CD14-positive monocyte (primary cell): ENCODE data around the gene EPG5. TPM values are rescaled to one million over a fixed set of nuclear protein-coding genes. Genes with fewer than 3 reads are reported as not detected.
A peak's percentile ranks its signal among the peaks of the same experiment; 100 is the strongest.

Source experiments
- DNase-seq, 3 donors: peaks; one replicate each; pipeline ENCODE4 v3.0.0-alpha.2; 2011 to 2022
- H2AFZ ChIP-seq: 2 replicates; pipeline ENCODE4 v1.6.0; 2012; ENCODE audit warnings: mild to moderate bottlenecking, low read depth, low read length, inconsistent platforms; ENCODE audit not compliant: insufficient read depth, poor library complexity, severe bottlenecking
- H3K27ac ChIP-seq, 2 donors: 1 replicate in 1 of 2; 2 replicates in 1 of 2; pipeline ENCODE4 v1.5.1; 2012 to 2013; ENCODE audit warnings: low read length in 2 of 2, control low read depth in 1 of 2, inconsistent platforms in 1 of 2, low read depth in 1 of 2, mild to moderate bottlenecking in 1 of 2
- H3K27me3 ChIP-seq, 2 donors: one replicate each; pipeline versions ENCODE4 v1.6.0 to v1.6.1; 2011 to 2013; ENCODE audit warnings: low read length in 2 of 2; ENCODE audit not compliant: control insufficient read depth in 2 of 2, insufficient read depth in 2 of 2
- H3K36me3 ChIP-seq, 2 donors: replicated peaks in 1 of 2; 1 replicate in 1 of 2; 2 replicates in 1 of 2; pipeline versions ENCODE4 v1.5.1 to v1.6.1; 2012 to 2013; ENCODE audit warnings: low read length in 2 of 2, control low read depth in 1 of 2, inconsistent platforms in 1 of 2, mild to moderate bottlenecking in 1 of 2; ENCODE audit not compliant: insufficient read depth in 2 of 2, control insufficient read depth in 1 of 2
- H3K4me1 ChIP-seq, 2 donors: 1 replicate in 1 of 2; 2 replicates in 1 of 2; pipeline versions ENCODE4 v1.5.1 to v1.6.1; 2012 to 2013; ENCODE audit warnings: low read length in 2 of 2, control low read depth in 1 of 2, inconsistent platforms in 1 of 2, mild to moderate bottlenecking in 1 of 2, moderate library complexity in 1 of 2; ENCODE audit not compliant: insufficient read depth in 2 of 2, control insufficient read depth in 1 of 2
- H3K4me2 ChIP-seq: replicated peaks from 2 replicates; pipeline ENCODE3; 2012; ENCODE audit warnings: low read length, moderate library complexity, mild to moderate bottlenecking; ENCODE audit not compliant: poor library complexity, severe bottlenecking; ENCODE audit errors: extremely low read depth
- H3K4me3 ChIP-seq, 3 experiments: fragments of 200-600 bp in 1 of 3; sonication (generic) in 1 of 3; replicated peaks in 1 of 3; 1 replicate in 2 of 3; 2 replicates in 1 of 3; pipeline ENCODE4 v1.5.1; 2011 to 2013; ENCODE audit warnings: low read length in 3 of 3, mild to moderate bottlenecking in 3 of 3, control low read depth in 2 of 3, low read depth in 2 of 3, inconsistent platforms in 1 of 3, moderate library complexity in 1 of 3
- H3K79me2 ChIP-seq: 2 replicates; pipeline ENCODE4 v1.6.0; 2012; ENCODE audit warnings: mild to moderate bottlenecking, control low read depth, inconsistent platforms, low read length, moderate library complexity; ENCODE audit not compliant: insufficient read depth
- H3K9ac ChIP-seq: 2 replicates; pipeline ENCODE4 v1.6.0; 2017; ENCODE audit warnings: low read length, mild to moderate bottlenecking; ENCODE audit not compliant: insufficient read depth, poor library complexity, severe bottlenecking
- H3K9me3 ChIP-seq, 2 donors: replicated peaks in 1 of 2; 1 replicate in 1 of 2; 2 replicates in 1 of 2; pipeline versions ENCODE4 v1.5.1 to v1.6.1; 2012 to 2013; ENCODE audit warnings: low read length in 2 of 2, control low read depth in 1 of 2; ENCODE audit not compliant: control insufficient read depth in 1 of 2, insufficient read depth in 1 of 2
- H4K20me1 ChIP-seq: 2 replicates; pipeline ENCODE4 v1.6.0; 2012; ENCODE audit warnings: mild to moderate bottlenecking, low read length, control low read depth, moderate library complexity; ENCODE audit not compliant: insufficient read depth
- H3K27ac Mint-ChIP-seq, 7 donors: one replicate each; pipeline ENCODE4 v1.8.0; 2020; ENCODE audit warnings: mild to moderate bottlenecking in 7 of 7, mixed read lengths in 7 of 7, moderate library complexity in 6 of 7, inconsistent platforms in 2 of 7
- H3K27me3 Mint-ChIP-seq, 3 donors: one replicate each; pipeline ENCODE4 v1.8.0; 2021 to 2022; ENCODE audit warnings: low read depth in 3 of 3, mild to moderate bottlenecking in 3 of 3, mixed read lengths in 3 of 3, moderate library complexity in 3 of 3, inconsistent platforms in 1 of 3
- H3K36me3 Mint-ChIP-seq, 2 donors: one replicate each; pipeline ENCODE4 v1.8.0; 2020; ENCODE audit warnings: mixed read lengths in 2 of 2, inconsistent platforms in 1 of 2, mild to moderate bottlenecking in 1 of 2
- H3K4me1 Mint-ChIP-seq: one replicate; pipeline ENCODE4 v1.8.0; 2020; ENCODE audit warnings: mild to moderate bottlenecking, mixed read lengths
- H3K4me3 Mint-ChIP-seq, 2 donors: one replicate each; pipeline ENCODE4 v1.8.0; 2020; ENCODE audit warnings: mild to moderate bottlenecking in 2 of 2, mixed read lengths in 2 of 2, moderate library complexity in 1 of 2
- H3K9me3 Mint-ChIP-seq, 7 donors: one replicate each; pipeline ENCODE4 v1.8.0; 2020 to 2022; ENCODE audit warnings: mixed read lengths in 7 of 7, mild to moderate bottlenecking in 6 of 7, moderate library complexity in 6 of 7, inconsistent platforms in 2 of 7
- WGBS: methylation state at CpG from one replicate; pipeline ENCODE4 v1.1.5; 2013; ENCODE audit warnings: missing lambda C conversion rate; ENCODE audit not compliant: insufficient coverage; 5-methylcytosine and 5-hydroxymethylcytosine counted together
- intact Hi-C, 2 donors: fragments of 100-400 bp; cut with micrococcal nuclease; formaldehyde crosslinking; loops; one replicate each; pipeline versions ENCODE4 v1.15.0 to v1.15.1; 2023
- polyA plus RNA-seq, 3 donors: library from polyadenylated mRNA; depleted of rRNA in 1 of 3; unstranded in 2 of 3; stranded (reverse) in 1 of 3; fragments of 300-500 nt in 2 of 3; fragments of >200 nt in 1 of 3; fragmentation: Illumina TruSeq in 2 of 3; gene quantifications; 1 replicate in 2 of 3; 2 replicates in 1 of 3; pipeline ENCODE4 v1.2.3, GENCODE V29; 2012 to 2021
- TF ChIP-seq, protein P1 (sequence below): fragments of 200-600 bp; IDR thresholded peaks from one replicate; pipeline ENCODE4 v1.8.0; 2022; ENCODE audit warnings: antibody characterized with exemption, mild to moderate bottlenecking

The EPG5 gene
- polyA plus RNA-seq, 3 donors: 1.3 to 15.9 (median 1.4) TPM

DNA sequence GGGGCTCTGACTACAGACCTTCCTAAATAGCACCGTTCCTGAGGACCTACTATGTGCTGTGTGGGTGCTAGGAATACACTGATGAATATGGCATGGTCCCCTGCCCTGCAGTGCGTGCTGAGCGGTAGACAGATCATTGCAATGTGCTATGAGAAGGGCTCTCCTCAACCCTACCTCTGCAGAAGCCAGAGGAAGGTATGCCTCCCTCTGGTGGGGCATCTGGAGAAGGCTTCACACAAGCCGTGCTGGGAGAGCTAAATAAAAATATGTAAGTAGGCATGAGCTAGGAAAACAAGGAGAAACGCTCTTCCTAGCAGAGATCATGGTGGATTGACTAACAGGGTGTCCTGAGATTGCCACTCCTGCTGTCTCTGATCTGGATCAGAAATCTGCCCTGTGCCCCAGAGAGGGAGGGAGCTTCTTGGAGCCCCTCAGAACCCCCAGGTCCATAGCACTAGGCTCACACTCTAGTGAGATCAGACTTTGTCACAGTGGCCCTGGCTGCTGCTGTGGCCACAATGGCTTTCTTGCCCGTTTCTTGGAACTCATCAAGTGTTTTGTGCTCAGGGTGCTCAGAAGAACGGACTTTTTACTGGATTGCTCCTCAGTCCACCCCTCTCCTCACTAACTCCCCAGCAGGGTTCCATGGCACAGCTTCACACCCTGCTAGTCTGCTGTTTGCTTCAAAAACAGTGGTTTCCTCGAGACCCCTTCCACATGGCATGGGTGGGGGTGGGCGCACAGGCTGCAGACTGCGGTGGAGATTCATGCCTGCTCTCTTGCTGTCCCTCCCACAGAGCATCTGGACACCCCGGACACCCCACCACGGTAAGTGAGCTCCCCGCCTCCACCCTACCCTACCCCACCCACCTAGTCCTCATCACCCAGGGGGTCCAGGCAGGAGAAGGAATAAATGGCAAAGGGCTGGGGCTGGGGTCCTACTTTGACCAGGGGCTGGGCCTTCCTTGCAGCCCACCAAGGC lies 127.4 kb downstream of the EPG5 start:
- H3K4me2 ChIP-seq: no peak overlapping the region
- TF ChIP-seq, protein P1, sequence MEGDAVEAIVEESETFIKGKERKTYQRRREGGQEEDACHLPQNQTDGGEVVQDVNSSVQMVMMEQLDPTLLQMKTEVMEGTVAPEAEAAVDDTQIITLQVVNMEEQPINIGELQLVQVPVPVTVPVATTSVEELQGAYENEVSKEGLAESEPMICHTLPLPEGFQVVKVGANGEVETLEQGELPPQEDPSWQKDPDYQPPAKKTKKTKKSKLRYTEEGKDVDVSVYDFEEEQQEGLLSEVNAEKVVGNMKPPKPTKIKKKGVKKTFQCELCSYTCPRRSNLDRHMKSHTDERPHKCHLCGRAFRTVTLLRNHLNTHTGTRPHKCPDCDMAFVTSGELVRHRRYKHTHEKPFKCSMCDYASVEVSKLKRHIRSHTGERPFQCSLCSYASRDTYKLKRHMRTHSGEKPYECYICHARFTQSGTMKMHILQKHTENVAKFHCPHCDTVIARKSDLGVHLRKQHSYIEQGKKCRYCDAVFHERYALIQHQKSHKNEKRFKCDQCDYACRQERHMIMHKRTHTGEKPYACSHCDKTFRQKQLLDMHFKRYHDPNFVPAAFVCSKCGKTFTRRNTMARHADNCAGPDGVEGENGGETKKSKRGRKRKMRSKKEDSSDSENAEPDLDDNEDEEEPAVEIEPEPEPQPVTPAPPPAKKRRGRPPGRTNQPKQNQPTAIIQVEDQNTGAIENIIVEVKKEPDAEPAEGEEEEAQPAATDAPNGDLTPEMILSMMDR: peak; percentile 55
- Mint-ChIP-seq H3K27me3 (peaks cover 17 to 35% (median 22%) of the 10 kb centered on the region in 3 donors), H3K4me1 (peaks cover 31% of the 10 kb centered on the region), H3K36me3 (peaks cover 12 to 16% of the 10 kb centered on the region in 2 donors), H3K9me3 (peaks cover 0 to 4% (median 0%) of the 10 kb centered on the region in 7 donors), H3K27ac (no peak overlapping the region), H3K4me3 (peak overlapping the region; percentile 47 to 73)
- no peaks in the 10 kb centered on the region for H4K20me1 ChIP-seq
- H2AFZ ChIP-seq: no peak overlapping the region
- 63% methylated on average over 5 of the region's 13 CpGs for WGBS
- no peak overlapping the region for H3K27ac ChIP-seq
- no peaks in the 10 kb centered on the region for H3K79me2 ChIP-seq
- no peak overlapping the region for H3K9ac ChIP-seq
- H3K9me3 ChIP-seq: no peaks in the 10 kb centered on the region
- H3K36me3 ChIP-seq: no peaks in the 10 kb centered on the region
- H3K4me1 ChIP-seq: peaks cover 18 to 40% of the 10 kb centered on the region in 2 donors
- DNase-seq: peak in 2 of 3 donors; percentile 34 to 38
- no peak overlapping the region for H3K4me3 ChIP-seq
- intact Hi-C loops: loop anchor here (5.0 to 10.0 kb wide), 5 partner anchors 62 to 175 kb away; partner anchors contain the start of gene SLC14A1 (in 1 of the 2)
- H3K27me3 ChIP-seq: peaks cover 13 to 22% of the 10 kb centered on the region in 2 donors

DNA sequence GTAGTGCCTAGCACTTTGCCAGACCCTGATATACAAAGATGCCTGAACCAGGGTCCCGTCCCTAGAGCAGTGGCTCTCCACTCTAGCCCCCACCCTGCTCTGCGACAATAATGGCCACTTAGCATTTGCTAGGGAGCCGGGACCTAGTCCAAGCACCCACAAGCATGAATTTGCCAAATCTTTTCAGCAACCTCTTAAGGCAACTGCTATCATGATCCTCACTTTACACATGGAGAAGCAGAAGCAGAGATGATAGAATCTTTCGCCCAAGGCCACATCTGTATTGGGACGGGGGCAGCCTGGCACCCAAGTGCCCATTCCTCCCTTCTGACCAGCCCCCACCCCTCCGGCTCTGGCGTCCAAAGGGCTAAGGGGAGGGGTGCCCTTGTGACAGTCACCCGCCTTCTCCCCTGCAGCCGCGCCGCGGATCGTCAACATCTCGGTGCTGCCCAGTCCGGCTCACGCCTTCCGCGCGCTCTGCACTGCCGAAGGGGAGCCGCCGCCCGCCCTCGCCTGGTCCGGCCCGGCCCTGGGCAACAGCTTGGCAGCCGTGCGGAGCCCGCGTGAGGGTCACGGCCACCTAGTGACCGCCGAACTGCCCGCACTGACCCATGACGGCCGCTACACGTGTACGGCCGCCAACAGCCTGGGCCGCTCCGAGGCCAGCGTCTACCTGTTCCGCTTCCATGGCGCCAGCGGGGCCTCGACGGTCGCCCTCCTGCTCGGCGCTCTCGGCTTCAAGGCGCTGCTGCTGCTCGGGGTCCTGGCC lies 128.6 kb downstream of the EPG5 start:
- peaks cover 12 to 16% of the 10 kb centered on the region in 2 donors for H3K36me3 Mint-ChIP-seq
- H3K4me3 Mint-ChIP-seq: peak overlapping the region; percentile 66 to 86
- peak overlapping the region; percentile 68 for H2AFZ ChIP-seq
- TF ChIP-seq, protein P1: no peak
- no peak overlapping the region for H3K9ac ChIP-seq
- H3K79me2 ChIP-seq: no peaks in the 10 kb centered on the region
- H3K4me2 ChIP-seq: peak overlapping the region; percentile 73
- H4K20me1 ChIP-seq: no peaks in the 10 kb centered on the region
- H3K36me3 ChIP-seq: no peaks in the 10 kb centered on the region
- H3K27me3 ChIP-seq: peaks cover 13 to 22% of the 10 kb centered on the region in 2 donors
- peak overlapping the region in 1 of 3 experiments; percentile 66 for H3K4me3 ChIP-seq
- peaks cover 20 to 35% (median 22%) of the 10 kb centered on the region in 3 donors for H3K27me3 Mint-ChIP-seq
- H3K9me3 Mint-ChIP-seq: peaks cover 0 to 4% (median 0%) of the 10 kb centered on the region in 7 donors
- H3K27ac ChIP-seq: no peak overlapping the region
- intact Hi-C loops: loop anchor here (5.0 to 10.0 kb wide), 5 partner anchors 61 to 174 kb away; partner anchors contain the start of gene SLC14A1 (in 1 of the 2)
- 32% methylated on average over 52 of the region's 53 CpGs for WGBS
- no peaks in the 10 kb centered on the region for H3K9me3 ChIP-seq
- peaks cover 18 to 41% of the 10 kb centered on the region in 2 donors for H3K4me1 ChIP-seq
- DNase-seq: no peak
- peak overlapping the region in 4 of 7 donors; percentile 12 to 58 (median 40) for H3K27ac Mint-ChIP-seq
- peaks cover 40% of the 10 kb centered on the region for H3K4me1 Mint-ChIP-seq
